Osteoblast (primary cell): ENCODE measurements around the gene GXYLT1. TPM values are rescaled to one million over a fixed set of nuclear protein-coding genes. Genes with fewer than 3 reads are reported as not detected.
"Not testable (repeated sequence)": the region's sequence is repeated elsewhere in the genome, so short reads cannot be mapped to it uniquely, and the experiment has no call there.

Experiments used
- DNase-seq: peaks from one replicate; pipeline ENCODE4 v3.0.0; 2011; ENCODE audit warnings: low spot score, mixed read lengths; ENCODE audit not compliant: insufficient read length; ENCODE audit errors: missing footprints
- H2AFZ ChIP-seq: 2 replicates; pipeline ENCODE4 v1.6.0; 2011; ENCODE audit warnings: mild to moderate bottlenecking, low read length
- H3K27ac ChIP-seq: 2 replicates; pipeline ENCODE4 v1.5.1; 2011; ENCODE audit warnings: mild to moderate bottlenecking, low read depth, low read length, moderate library complexity
- H3K27me3 ChIP-seq: 2 replicates; pipeline ENCODE4 v1.6.0; 2012; ENCODE audit warnings: mild to moderate bottlenecking, control low read depth, inconsistent platforms, low read length, moderate library complexity; ENCODE audit not compliant: insufficient read depth
- H3K36me3 ChIP-seq: 2 replicates; pipeline ENCODE4 v1.5.1; 2011; ENCODE audit warnings: mild to moderate bottlenecking, low read length, control low read depth, moderate library complexity; ENCODE audit not compliant: insufficient read depth
- H3K4me1 ChIP-seq: 2 replicates; pipeline ENCODE4 v1.5.1; 2011; ENCODE audit warnings: mild to moderate bottlenecking, low read length, control low read depth, moderate library complexity; ENCODE audit not compliant: insufficient read depth
- H3K4me2 ChIP-seq: 2 replicates; pipeline ENCODE4 v1.6.0; 2011; ENCODE audit warnings: mild to moderate bottlenecking, low read length; ENCODE audit not compliant: insufficient read depth
- H3K4me3 ChIP-seq: fragments of 200-600 bp; sonication (generic); 3 replicates; pipeline ENCODE4 v1.5.1; 2012; ENCODE audit warnings: mild to moderate bottlenecking, low read length, inconsistent platforms; ENCODE audit not compliant: insufficient read depth
- H3K79me2 ChIP-seq: 2 replicates; pipeline ENCODE4 v1.6.0; 2012; ENCODE audit warnings: mild to moderate bottlenecking, low read length, control low read depth, inconsistent platforms; ENCODE audit not compliant: insufficient read depth
- H3K9me3 ChIP-seq: 2 replicates; pipeline ENCODE4 v1.5.1; 2011; ENCODE audit warnings: low read depth, low read length, control low read depth
- H4K20me1 ChIP-seq: 2 replicates; pipeline ENCODE4 v1.6.0; 2012; ENCODE audit warnings: mild to moderate bottlenecking, low read length, control low read depth; ENCODE audit not compliant: insufficient read depth
- CTCF ChIP-seq: IDR thresholded peaks from 2 replicates; pipeline ENCODE4 v1.5.1; 2011; ENCODE audit warnings: mild to moderate bottlenecking, low read depth, low read length, moderate library complexity; ENCODE audit errors: extremely low read depth
- total RNA-seq: library from RNA; depleted of rRNA; stranded (reverse); fragments of >200 nt; gene quantifications from 2 replicates; pipeline ENCODE4 v1.2.3, GENCODE V29; 2012

The GXYLT1 gene
- total RNA-seq, 1 donor: 7.6 TPM

GRCh38 chr12:42053456-42053855 lies 91.2 kb downstream of the GXYLT1 start:
- peaks cover 3% of the 10 kb centered on the region for H3K27me3 ChIP-seq
- H3K9me3 ChIP-seq: no peaks in the 10 kb centered on the region
- no peak for TF ChIP-seq CTCF
- H3K4me1 ChIP-seq: no peaks in the 10 kb centered on the region
- no peak overlapping the region for H3K27ac ChIP-seq
- H4K20me1 ChIP-seq: no peaks in the 10 kb centered on the region
- DNase-seq: no peak
- H3K36me3 ChIP-seq: no peaks in the 10 kb centered on the region
- H3K4me3 ChIP-seq: no peak overlapping the region
- no peak overlapping the region for H2AFZ ChIP-seq
- H3K4me2 ChIP-seq: no peak overlapping the region
- H3K79me2 ChIP-seq: no peaks in the 10 kb centered on the region

- not testable (repeated sequence) for H3K27me3 ChIP-seq, H3K36me3 ChIP-seq, H2AFZ ChIP-seq, H3K79me2 ChIP-seq, H3K27ac ChIP-seq, H3K9me3 ChIP-seq, H4K20me1 ChIP-seq, H3K4me1 ChIP-seq, H3K4me3 ChIP-seq, H3K4me2 ChIP-seq, DNase-seq
Observed at GRCh38 chr12:42048980-42049379, 95.7 kb downstream of the GXYLT1 start.

GRCh38 chr12:42039577-42039976 lies 105.1 kb downstream of the GXYLT1 start:
- DNase-seq: no peak
- peaks cover 6% of the 10 kb centered on the region for H3K4me1 ChIP-seq
- H3K4me3 ChIP-seq: no peak overlapping the region
- H2AFZ ChIP-seq: no peak overlapping the region
- no peaks in the 10 kb centered on the region for H3K79me2 ChIP-seq
- TF ChIP-seq CTCF: no peak
- no peaks in the 10 kb centered on the region for H3K36me3 ChIP-seq
- no peaks in the 10 kb centered on the region for H3K27me3 ChIP-seq
- peak overlapping the region; percentile 46 for H3K4me2 ChIP-seq
- no peaks in the 10 kb centered on the region for H3K9me3 ChIP-seq
- H4K20me1 ChIP-seq: no peaks in the 10 kb centered on the region
- H3K27ac ChIP-seq: peak overlapping the region; percentile 32

DNA sequence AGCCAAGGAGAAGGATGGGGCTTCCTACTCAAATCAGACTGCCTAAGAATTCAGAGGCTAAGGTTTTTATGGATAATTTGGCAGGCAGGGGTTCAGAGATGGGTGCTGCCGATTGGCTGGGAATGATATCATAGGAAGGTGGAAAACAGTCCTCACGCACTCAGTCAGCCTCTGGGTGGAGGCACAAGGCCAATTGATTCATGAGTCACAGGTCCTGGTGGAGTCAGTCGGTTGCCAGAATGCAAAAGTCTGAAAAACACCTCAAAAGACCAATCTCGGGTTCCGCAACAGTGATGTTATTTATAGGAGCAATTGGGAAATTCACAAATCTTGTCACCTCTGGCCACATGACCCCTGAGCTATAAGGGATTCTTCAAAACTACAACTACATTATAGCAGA lies 105.5 kb downstream of the GXYLT1 start:
- Histone ChIP-seq H3K27ac (peak overlapping the region; percentile 32), H3K4me2 (peak overlapping the region; percentile 46), H4K20me1 (no peaks in the 10 kb centered on the region), H3K27me3 (no peaks in the 10 kb centered on the region), H3K36me3 (no peaks in the 10 kb centered on the region), H3K4me1 (peaks cover 6% of the 10 kb centered on the region), H3K4me3 (no peak overlapping the region), H3K9me3 (no peaks in the 10 kb centered on the region), H3K79me2 (no peaks in the 10 kb centered on the region), H2AFZ (no peak overlapping the region)
- peak; percentile 55 for DNase-seq
- no peak for TF ChIP-seq CTCF
